ENCODE results near the gene TENT5C. TPM values are rescaled to one million over a fixed set of nuclear protein-coding genes. Genes with fewer than 3 reads are reported as not detected.

TENT5C gene
- polyA plus RNA-seq, 1 donor (not counting 4 experiments of a cell fraction or from before 2014, with no cell fraction given): 0.13 TPM

DNA sequence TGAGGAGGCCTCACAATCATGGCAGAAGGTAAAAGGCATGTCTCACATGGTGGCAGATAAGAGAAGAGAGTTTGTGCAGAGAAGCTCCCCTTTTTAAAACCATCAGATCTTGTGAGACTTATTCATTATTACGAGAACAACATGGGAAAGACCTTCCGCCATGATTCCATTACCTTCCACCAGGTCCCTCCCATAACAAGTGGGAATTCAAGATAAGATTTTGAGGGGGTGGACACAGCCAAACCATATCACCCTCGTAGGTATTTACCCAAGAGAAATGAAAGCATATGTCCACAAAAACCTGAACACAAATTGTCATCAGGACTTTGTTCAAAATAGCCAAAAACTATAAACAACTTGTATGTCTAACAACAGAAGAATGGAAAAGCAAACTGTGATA lies 45.9 kb upstream of the TENT5C start:
- FAIRE-seq: no peak
- no peaks in the 10 kb centered on the region for H3K36me3 ChIP-seq (ENCODE audit: control insufficient read depth in 2 of 2, extremely low read depth in 1 of 2, insufficient read depth in 2 of 2, low read length in 2 of 2)
- dilution Hi-C loops (cut with MboI; ENCODE audit: extremely low pct_ligation_motif_present, low sequenced_read_pairs): no loop called here

GRCh38 chr1:117561071-117561470 lies 44.8 kb upstream of the TENT5C start:
- Histone ChIP-seq H4K20me1 (ENCODE audit: control insufficient read depth, extremely low read depth, insufficient read depth, low read length) (no peaks in the 10 kb centered on the region), H2AFZ (ENCODE audit: control insufficient read depth, low read length) (no peak overlapping the region), H3K79me2 (ENCODE audit: control insufficient read depth, insufficient read depth, low read length) (no peaks in the 10 kb centered on the region), H3K4me3 (ENCODE audit: control insufficient read depth in 2 of 3, extremely low read depth in 1 of 3, insufficient read depth in 2 of 3, low read depth in 1 of 3, low read length in 3 of 3) (no peak overlapping the region), H3K9ac (ENCODE audit: control insufficient read depth, extremely low read depth, insufficient read depth, low read length) (no peak overlapping the region), H3K27me3 (ENCODE audit: control insufficient read depth, extremely low read depth, insufficient read depth, low read length) (no peaks in the 10 kb centered on the region), H3K36me3 (ENCODE audit: control insufficient read depth in 2 of 2, extremely low read depth in 1 of 2, insufficient read depth in 2 of 2, low read length in 2 of 2) (no peaks in the 10 kb centered on the region), H3K9me3 (ENCODE audit: control insufficient read depth, low read depth, low read length) (no peaks in the 10 kb centered on the region), H3K4me2 (ENCODE audit: control insufficient read depth, extremely low read depth, insufficient read depth, low read depth, low read length) (no peak overlapping the region), H3K27ac (ENCODE audit: control insufficient read depth, insufficient read depth, low read length) (no peak overlapping the region), H3K4me1 (ENCODE audit: control insufficient read depth, extremely low read depth, insufficient read depth, low read length) (no peaks in the 10 kb centered on the region), H3K9me1 (ENCODE audit: control insufficient read depth, extremely low read depth, insufficient read depth, low read length) (no peaks in the 10 kb centered on the region)
- no peak for DNase-seq (ENCODE audit: low read depth, low spot score)
- FAIRE-seq: no peak
- TF ChIP-seq, protein P1, sequence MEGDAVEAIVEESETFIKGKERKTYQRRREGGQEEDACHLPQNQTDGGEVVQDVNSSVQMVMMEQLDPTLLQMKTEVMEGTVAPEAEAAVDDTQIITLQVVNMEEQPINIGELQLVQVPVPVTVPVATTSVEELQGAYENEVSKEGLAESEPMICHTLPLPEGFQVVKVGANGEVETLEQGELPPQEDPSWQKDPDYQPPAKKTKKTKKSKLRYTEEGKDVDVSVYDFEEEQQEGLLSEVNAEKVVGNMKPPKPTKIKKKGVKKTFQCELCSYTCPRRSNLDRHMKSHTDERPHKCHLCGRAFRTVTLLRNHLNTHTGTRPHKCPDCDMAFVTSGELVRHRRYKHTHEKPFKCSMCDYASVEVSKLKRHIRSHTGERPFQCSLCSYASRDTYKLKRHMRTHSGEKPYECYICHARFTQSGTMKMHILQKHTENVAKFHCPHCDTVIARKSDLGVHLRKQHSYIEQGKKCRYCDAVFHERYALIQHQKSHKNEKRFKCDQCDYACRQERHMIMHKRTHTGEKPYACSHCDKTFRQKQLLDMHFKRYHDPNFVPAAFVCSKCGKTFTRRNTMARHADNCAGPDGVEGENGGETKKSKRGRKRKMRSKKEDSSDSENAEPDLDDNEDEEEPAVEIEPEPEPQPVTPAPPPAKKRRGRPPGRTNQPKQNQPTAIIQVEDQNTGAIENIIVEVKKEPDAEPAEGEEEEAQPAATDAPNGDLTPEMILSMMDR (optimal IDR thresholded peaks at IDR 0.05 in 1 of 3, IDR thresholded peaks at IDR 0.05 in 1 of 3, conservative IDR thresholded peaks at IDR 0.05 in 1 of 3; ENCODE audit: extremely low read depth in 1 of 3, insufficient read depth in 2 of 3, low read length in 3 of 3): no peak
- TF ChIP-seq EZH2 (IDR thresholded peaks at IDR 0.05; ENCODE audit: low read length): no peak
- dilution Hi-C loops (cut with MboI; ENCODE audit: extremely low pct_ligation_motif_present, low sequenced_read_pairs): no loop called here

More for the DNA sequence above, 45.9 kb upstream of the TENT5C start:
- Histone ChIP-seq H4K20me1 (ENCODE audit: control insufficient read depth, extremely low read depth, insufficient read depth, low read length) (no peaks in the 10 kb centered on the region), H3K9ac (ENCODE audit: control insufficient read depth, extremely low read depth, insufficient read depth, low read length) (no peak overlapping the region), H2AFZ (ENCODE audit: control insufficient read depth, low read length) (no peak overlapping the region), H3K9me1 (ENCODE audit: control insufficient read depth, extremely low read depth, insufficient read depth, low read length) (no peaks in the 10 kb centered on the region), H3K4me2 (ENCODE audit: control insufficient read depth, extremely low read depth, insufficient read depth, low read depth, low read length) (no peak overlapping the region), H3K27ac (ENCODE audit: control insufficient read depth, insufficient read depth, low read length) (no peak overlapping the region), H3K4me3 (ENCODE audit: control insufficient read depth in 2 of 3, extremely low read depth in 1 of 3, insufficient read depth in 2 of 3, low read depth in 1 of 3, low read length in 3 of 3) (no peak overlapping the region), H3K79me2 (ENCODE audit: control insufficient read depth, insufficient read depth, low read length) (no peaks in the 10 kb centered on the region), H3K27me3 (ENCODE audit: control insufficient read depth, extremely low read depth, insufficient read depth, low read length) (peaks cover 5% of the 10 kb centered on the region), H3K9me3 (ENCODE audit: control insufficient read depth, low read depth, low read length) (no peaks in the 10 kb centered on the region), H3K4me1 (ENCODE audit: control insufficient read depth, extremely low read depth, insufficient read depth, low read length) (no peaks in the 10 kb centered on the region)
- DNase-seq (ENCODE audit: low read depth, low spot score): no peak
- TF ChIP-seq EZH2 (IDR thresholded peaks at IDR 0.05; ENCODE audit: low read length): no peak
- TF ChIP-seq, protein P1 (optimal IDR thresholded peaks at IDR 0.05 in 1 of 3, IDR thresholded peaks at IDR 0.05 in 1 of 3, conservative IDR thresholded peaks at IDR 0.05 in 1 of 3; ENCODE audit: extremely low read depth in 1 of 3, insufficient read depth in 2 of 3, low read length in 3 of 3): no peak
